ENCODE measurements around the gene PYHIN1.

PYHIN1 gene

GRCh38 chr1:158976219-158976618 lies 44.9 kb downstream of the PYHIN1 start:
- Histone ChIP-seq H3K4me2 (no peak overlapping the region), H3K9ac (no peak overlapping the region), H3K27me3 (no peaks in the 10 kb centered on the region), H3K27ac (no peak overlapping the region), H3K4me1 (no peaks in the 10 kb centered on the region), H3K9me3 (peaks cover 12% of the 10 kb centered on the region), H4K20me1 (no peaks in the 10 kb centered on the region), H3K36me3 (no peaks in the 10 kb centered on the region), H3K4me3 (no peak overlapping the region)
- no peak for TF ChIP-seq Cebpa-rat (IDR thresholded peaks at IDR 0.05)

DNA sequence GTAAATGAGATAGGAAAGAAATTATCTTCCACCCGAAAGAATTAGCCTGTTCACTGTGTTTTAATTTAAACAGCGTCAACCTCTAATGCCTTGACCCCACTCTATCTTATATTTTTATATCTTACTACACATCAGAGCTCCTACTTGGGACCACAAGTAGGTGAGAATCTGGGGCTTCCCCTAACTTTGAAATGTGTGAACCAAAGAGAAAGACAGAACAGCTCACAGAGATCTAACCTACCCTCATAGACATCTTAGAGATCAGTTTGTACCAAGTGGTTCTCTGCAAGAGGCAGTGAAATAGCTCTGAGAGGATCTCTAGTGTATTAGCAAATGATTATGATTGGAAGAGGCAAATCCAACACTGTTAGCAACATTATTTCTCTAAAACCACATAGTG lies 47.4 kb downstream of the PYHIN1 start:
- Histone ChIP-seq H3K9ac (no peak overlapping the region), H3K4me1 (no peaks in the 10 kb centered on the region), H3K27me3 (no peaks in the 10 kb centered on the region), H3K36me3 (no peaks in the 10 kb centered on the region), H3K27ac (no peak overlapping the region), H3K9me3 (peaks cover 24% of the 10 kb centered on the region), H4K20me1 (no peaks in the 10 kb centered on the region), H3K4me2 (no peak overlapping the region), H3K4me3 (no peak overlapping the region)
- TF ChIP-seq Cebpa-rat (IDR thresholded peaks at IDR 0.05) = no peak

- Histone ChIP-seq H3K36me3 (no peaks in the 10 kb centered on the region), H3K9ac (no peak overlapping the region), H3K4me3 (no peak overlapping the region), H3K4me2 (no peak overlapping the region), H3K27me3 (no peaks in the 10 kb centered on the region), H4K20me1 (no peaks in the 10 kb centered on the region), H3K27ac (no peak overlapping the region), H3K9me3 (peaks cover 24% of the 10 kb centered on the region), H3K4me1 (no peaks in the 10 kb centered on the region)
- no peak for TF ChIP-seq Cebpa-rat (IDR thresholded peaks at IDR 0.05)
These were observed 47.9 kb downstream of the PYHIN1 start for GRCh38 chr1:158979229-158979628.

DNA sequence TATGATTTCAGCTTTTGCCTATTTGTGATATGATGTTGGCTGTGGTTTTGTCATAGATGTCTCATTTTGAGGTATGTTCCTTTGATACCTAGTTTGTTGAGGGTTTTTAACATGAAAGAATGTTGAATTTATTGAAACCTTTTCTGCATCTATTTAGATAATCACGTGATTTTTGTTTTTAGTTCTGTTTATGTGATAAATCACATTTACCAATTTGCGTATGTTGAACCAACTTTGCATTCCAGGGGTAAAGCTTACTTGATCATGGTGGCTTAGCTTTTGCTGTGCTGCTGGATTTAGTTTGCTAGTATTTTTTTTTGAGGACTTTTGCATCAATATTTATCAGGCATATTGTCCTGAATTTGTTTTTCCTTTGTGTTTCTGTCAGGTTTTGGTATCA lies 51.9 kb downstream of the PYHIN1 start:
- no peak for TF ChIP-seq Cebpa-rat (IDR thresholded peaks at IDR 0.05)
- no peaks in the 10 kb centered on the region for H3K27me3 ChIP-seq
- H3K36me3 ChIP-seq = no peaks in the 10 kb centered on the region
- H3K9me3 ChIP-seq = peaks cover 27% of the 10 kb centered on the region
- no peaks in the 10 kb centered on the region for H4K20me1 ChIP-seq
- no peak overlapping the region for H3K27ac ChIP-seq
- H3K4me3 ChIP-seq = no peak overlapping the region
- no peak overlapping the region for H3K4me2 ChIP-seq
- H3K4me1 ChIP-seq = no peaks in the 10 kb centered on the region
- H3K9ac ChIP-seq = no peak overlapping the region

GRCh38 chr1:158984386-158984785 lies 53.0 kb downstream of the PYHIN1 start:
- Histone ChIP-seq H3K4me2 (no peak overlapping the region), H3K9ac (no peak overlapping the region), H4K20me1 (no peaks in the 10 kb centered on the region), H3K27me3 (no peaks in the 10 kb centered on the region), H3K27ac (no peak overlapping the region), H3K9me3 (peaks cover 27% of the 10 kb centered on the region), H3K36me3 (no peaks in the 10 kb centered on the region), H3K4me1 (no peaks in the 10 kb centered on the region), H3K4me3 (no peak overlapping the region)
- TF ChIP-seq Cebpa-rat (IDR thresholded peaks at IDR 0.05) = no peak

DNA sequence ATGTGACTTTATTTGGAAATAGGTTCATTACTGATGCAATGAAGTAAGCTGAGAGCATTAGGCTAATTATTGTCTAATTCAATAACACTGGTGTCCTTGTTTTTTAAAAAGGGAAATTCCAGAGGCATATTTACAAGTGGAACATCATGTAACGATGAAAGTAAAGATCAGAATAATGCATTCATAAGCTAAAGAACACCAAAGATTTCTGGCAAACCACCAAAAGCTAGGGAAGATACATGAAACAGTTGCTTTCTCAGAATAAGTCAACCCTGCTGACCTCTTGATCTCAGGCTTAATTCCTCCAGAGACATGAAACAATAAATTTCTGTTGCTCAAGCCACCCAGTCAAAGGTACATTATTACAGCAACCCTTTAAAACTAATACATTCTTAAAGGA lies 58.1 kb downstream of the PYHIN1 start:
- no peak for TF ChIP-seq Cebpa-rat (IDR thresholded peaks at IDR 0.05)
- no peaks in the 10 kb centered on the region for H4K20me1 ChIP-seq
- no peaks in the 10 kb centered on the region for H3K4me1 ChIP-seq
- peaks cover 8% of the 10 kb centered on the region for H3K9me3 ChIP-seq
- H3K9ac ChIP-seq = no peak overlapping the region
- no peak overlapping the region for H3K4me3 ChIP-seq
- H3K36me3 ChIP-seq = no peaks in the 10 kb centered on the region
- H3K27ac ChIP-seq = no peak overlapping the region
- H3K27me3 ChIP-seq = no peaks in the 10 kb centered on the region
- H3K4me2 ChIP-seq = no peak overlapping the region

DNA sequence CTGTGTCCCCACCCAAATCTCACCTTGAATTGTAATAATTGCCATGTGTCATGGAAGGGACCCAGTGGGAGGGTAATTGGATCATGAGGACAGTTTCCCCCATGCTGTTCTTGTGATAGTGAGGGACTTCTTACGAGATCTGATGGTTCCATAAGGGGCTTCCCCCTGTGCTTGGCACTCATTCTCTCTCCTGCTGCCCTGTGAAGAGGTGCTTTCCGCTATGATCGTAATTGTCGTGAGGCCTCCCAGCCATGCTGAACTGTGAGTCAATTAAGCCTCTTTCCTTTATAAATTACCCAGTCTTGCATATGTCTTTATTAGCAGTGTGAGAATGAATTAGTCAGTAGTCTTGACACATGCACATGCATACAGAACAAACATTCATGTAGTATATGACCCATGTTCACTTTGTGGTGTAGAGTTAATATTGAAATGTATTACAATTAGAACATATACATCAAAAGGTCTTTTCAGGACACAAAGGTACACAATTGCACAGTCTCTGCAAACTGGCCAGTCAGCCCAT lies 61.5 kb downstream of the PYHIN1 start:
- Histone ChIP-seq H3K9ac (no peak overlapping the region), H3K4me3 (no peak overlapping the region), H3K4me2 (no peak overlapping the region), H3K4me1 (no peaks in the 10 kb centered on the region), H4K20me1 (no peaks in the 10 kb centered on the region), H3K27me3 (no peaks in the 10 kb centered on the region), H3K27ac (no peak overlapping the region), H3K9me3 (peaks cover 6% of the 10 kb centered on the region), H3K36me3 (no peaks in the 10 kb centered on the region)
- TF ChIP-seq Cebpa-rat (IDR thresholded peaks at IDR 0.05) = no peak

- peaks cover 8% of the 10 kb centered on the region; the same call in 1 of the 2 replicates for H3K4me1 ChIP-seq
These were observed 65.6 kb downstream of the PYHIN1 start for GRCh38 chr1:158996998-158997397.

GRCh38 chr1:158998037-158998780 lies 66.9 kb downstream of the PYHIN1 start:
- Histone ChIP-seq H3K4me2 (peak overlapping the region; percentile 25; the same call in 1 of the 2 replicates), H3K4me3 (no peak overlapping the region)
- TF ChIP-seq Cebpa-rat (IDR thresholded peaks at IDR 0.05) = no peak

More at GRCh38 chr1:158996998-158997397, 65.6 kb downstream of the PYHIN1 start:
- Histone ChIP-seq H3K9ac (no peak overlapping the region), H4K20me1 (no peaks in the 10 kb centered on the region), H3K36me3 (no peaks in the 10 kb centered on the region), H3K27ac (no peak overlapping the region), H3K27me3 (no peaks in the 10 kb centered on the region), H3K9me3 (peaks cover 6% of the 10 kb centered on the region), H3K4me2 (no peak overlapping the region), H3K4me3 (no peak overlapping the region)
- TF ChIP-seq Cebpa-rat (IDR thresholded peaks at IDR 0.05) = no peak

DNA sequence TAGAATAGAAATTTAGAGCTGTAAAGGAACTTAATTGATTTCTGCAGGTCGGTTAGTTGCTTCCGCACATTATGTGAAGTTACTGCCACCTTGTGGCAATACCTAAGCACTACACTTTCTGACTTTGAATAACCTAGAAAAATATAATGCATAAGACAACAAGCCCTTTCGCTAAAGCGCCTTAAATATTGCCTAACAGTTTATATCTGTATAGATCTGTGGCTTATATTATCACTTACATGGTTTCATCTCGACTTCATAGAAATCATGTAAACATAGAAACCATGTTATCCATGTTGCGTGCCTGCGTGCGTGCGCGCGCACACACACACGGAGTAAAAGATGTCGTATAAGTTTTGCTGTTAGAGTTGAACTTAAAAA lies 67.4 kb downstream of the PYHIN1 start:
- H3K4me3 ChIP-seq = no peak overlapping the region
- H4K20me1 ChIP-seq = no peaks in the 10 kb centered on the region
- TF ChIP-seq Cebpa-rat (IDR thresholded peaks at IDR 0.05) = no peak
- H3K4me1 ChIP-seq = peaks cover 8% of the 10 kb centered on the region; the same call in 1 of the 2 replicates
- H3K9ac ChIP-seq = no peak overlapping the region
- H3K27ac ChIP-seq = no peak overlapping the region
- no peaks in the 10 kb centered on the region for H3K27me3 ChIP-seq
- H3K36me3 ChIP-seq = no peaks in the 10 kb centered on the region
- H3K4me2 ChIP-seq = peak overlapping the region; percentile 25; the same call in 1 of the 2 replicates
- H3K9me3 ChIP-seq = no peaks in the 10 kb centered on the region; the same call in 1 of the 2 replicates

More at GRCh38 chr1:158998037-158998780, 66.9 kb downstream of the PYHIN1 start:
- no peaks in the 10 kb centered on the region for H4K20me1 ChIP-seq
- peaks cover 8% of the 10 kb centered on the region; the same call in 1 of the 2 replicates for H3K4me1 ChIP-seq
- no peaks in the 10 kb centered on the region for H3K36me3 ChIP-seq
- no peak overlapping the region for H3K9ac ChIP-seq
- H3K9me3 ChIP-seq = no peaks in the 10 kb centered on the region; the same call in 1 of the 2 replicates
- no peak overlapping the region for H3K27ac ChIP-seq
- no peaks in the 10 kb centered on the region for H3K27me3 ChIP-seq

Measured in BLaER1 (cell line).